Uterus (tissue), 2 donors: Measurements from ENCODE around the gene MFAP4.

Experiments
- POLR2A ChIP-seq, 2 donors: fragments of 450-650 bp; IDR thresholded peaks; one replicate each; pipeline ENCODE4 v1.6.1; 2016; ENCODE audit warnings: antibody characterized with exemption in 2 of 2, mild to moderate bottlenecking in 1 of 2, moderate library complexity in 1 of 2
- TF ChIP-seq, protein P1 (sequence below), 4 experiments: fragments of 200-600 bp in 2 of 4; fragments of 450-650 bp in 2 of 4; sonication (generic) in 2 of 4; IDR thresholded peaks; one replicate each; pipeline ENCODE4 v1.5.1; 2016 to 2019; ENCODE audit warnings: antibody characterized with exemption in 4 of 4, mild to moderate bottlenecking in 2 of 4, moderate library complexity in 1 of 4

DNA sequence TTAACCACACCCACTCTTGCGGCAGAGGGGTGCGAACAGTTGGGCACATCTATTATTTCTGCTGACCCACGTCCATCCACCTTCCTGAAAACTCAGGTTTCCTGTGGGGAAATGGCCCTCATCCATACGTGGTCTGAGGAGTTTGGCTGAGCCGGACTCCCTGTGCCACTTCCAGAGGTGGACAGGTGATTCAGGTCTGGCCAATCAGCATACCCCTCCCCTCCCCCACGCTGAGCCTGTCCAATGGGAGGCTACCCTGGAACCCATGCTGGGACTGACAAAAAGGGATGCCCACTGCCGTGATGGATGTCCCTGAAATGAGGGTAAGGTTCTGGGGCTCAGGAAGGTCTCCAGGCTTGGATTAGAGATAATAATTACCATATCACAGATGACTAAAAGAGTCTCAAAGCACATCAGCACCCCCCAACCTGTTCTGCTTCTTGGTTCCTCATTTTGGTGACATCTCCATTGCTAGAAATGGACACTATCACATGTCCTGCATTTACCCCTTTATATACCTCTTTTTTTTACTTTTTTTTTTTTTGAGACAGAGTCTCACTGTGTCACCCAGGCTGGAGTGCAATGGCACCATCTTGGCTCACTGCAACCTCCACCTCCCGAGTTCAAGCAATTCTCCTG lies 14.0 kb downstream of the MFAP4 start:
- TF ChIP-seq, protein P1, sequence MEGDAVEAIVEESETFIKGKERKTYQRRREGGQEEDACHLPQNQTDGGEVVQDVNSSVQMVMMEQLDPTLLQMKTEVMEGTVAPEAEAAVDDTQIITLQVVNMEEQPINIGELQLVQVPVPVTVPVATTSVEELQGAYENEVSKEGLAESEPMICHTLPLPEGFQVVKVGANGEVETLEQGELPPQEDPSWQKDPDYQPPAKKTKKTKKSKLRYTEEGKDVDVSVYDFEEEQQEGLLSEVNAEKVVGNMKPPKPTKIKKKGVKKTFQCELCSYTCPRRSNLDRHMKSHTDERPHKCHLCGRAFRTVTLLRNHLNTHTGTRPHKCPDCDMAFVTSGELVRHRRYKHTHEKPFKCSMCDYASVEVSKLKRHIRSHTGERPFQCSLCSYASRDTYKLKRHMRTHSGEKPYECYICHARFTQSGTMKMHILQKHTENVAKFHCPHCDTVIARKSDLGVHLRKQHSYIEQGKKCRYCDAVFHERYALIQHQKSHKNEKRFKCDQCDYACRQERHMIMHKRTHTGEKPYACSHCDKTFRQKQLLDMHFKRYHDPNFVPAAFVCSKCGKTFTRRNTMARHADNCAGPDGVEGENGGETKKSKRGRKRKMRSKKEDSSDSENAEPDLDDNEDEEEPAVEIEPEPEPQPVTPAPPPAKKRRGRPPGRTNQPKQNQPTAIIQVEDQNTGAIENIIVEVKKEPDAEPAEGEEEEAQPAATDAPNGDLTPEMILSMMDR (IDR thresholded peaks at IDR 0.05), result no peak
- no peak for TF ChIP-seq POLR2A (IDR thresholded peaks at IDR 0.05)
